GM12865 (cell line): Measurements from ENCODE around the gene LBR.

ENCODE experiments used
- DNase-seq: peaks from one replicate; pipeline ENCODE4 v3.0.0; 2010; ENCODE audit warnings: low read depth
- H3K4me3 ChIP-seq: 2 replicates; pipeline ENCODE4 v1.5.1; 2011; ENCODE audit warnings: mild to moderate bottlenecking, low read depth, low read length, control low read depth
- CTCF ChIP-seq: IDR thresholded peaks from 2 replicates; pipeline ENCODE4 v1.5.1; 2011; ENCODE audit warnings: low read length, control low read depth, low read depth, inconsistent platforms; ENCODE audit not compliant: insufficient read depth; ENCODE audit errors: missing control alignments

LBR gene

GRCh38 chr1:225378880-225379279 lies 49.0 kb downstream of the LBR start:
- no peak overlapping the region for H3K4me3 ChIP-seq
- DNase-seq: no peak
- no peak for TF ChIP-seq CTCF

GRCh38 chr1:225374996-225375395 lies 52.8 kb downstream of the LBR start:
- no peak for DNase-seq
- TF ChIP-seq CTCF: no peak
- H3K4me3 ChIP-seq: no peak overlapping the region

- H3K4me3 ChIP-seq: no peak overlapping the region
- no peak for DNase-seq
- TF ChIP-seq CTCF: no peak
These were observed 54.7 kb downstream of the LBR start for GRCh38 chr1:225373155-225373554.

- H3K4me3 ChIP-seq: no peak overlapping the region
- DNase-seq: no peak
- no peak for TF ChIP-seq CTCF
These were observed 56.4 kb downstream of the LBR start for GRCh38 chr1:225371366-225372010.

- no peak overlapping the region for H3K4me3 ChIP-seq
- DNase-seq: no peak
- TF ChIP-seq CTCF: no peak
These were observed 59.7 kb downstream of the LBR start for GRCh38 chr1:225368036-225368552.

- DNase-seq: no peak
These were observed 61.3 kb downstream of the LBR start for GRCh38 chr1:225366552-225366951.

More at GRCh38 chr1:225366552-225366951, 61.3 kb downstream of the LBR start:
- no peak overlapping the region for H3K4me3 ChIP-seq
- no peak for TF ChIP-seq CTCF
